Liver (tissue), 3 donors: ENCODE results near the gene TXK.

Experiments used
- MAX ChIP-seq: IDR thresholded peaks from 2 replicates; pipeline ENCODE4 v1.6.1; 2016; ENCODE audit warnings: antibody characterized with exemption
- RAD21 ChIP-seq, 2 donors: IDR thresholded peaks; 2 replicates each; pipeline ENCODE4 v1.6.1; 2016; ENCODE audit warnings: antibody characterized with exemption in 2 of 2, mild to moderate bottlenecking in 2 of 2
- REST ChIP-seq: IDR thresholded peaks from 2 replicates; pipeline ENCODE4 v1.6.1; 2016; ENCODE audit warnings: antibody characterized with exemption, mild to moderate bottlenecking
- TF ChIP-seq, protein P1 (sequence below): fragments of 150-350 bp; IDR thresholded peaks from 2 replicates; pipeline ENCODE4 v1.5.1; 2017; ENCODE audit warnings: improper control_type of control experiment, low read depth, low read length; ENCODE audit not compliant: missing input control
- TF ChIP-seq, protein P2 (sequence below): IDR thresholded peaks from 2 replicates; pipeline ENCODE4 v1.6.1; 2016; ENCODE audit warnings: antibody characterized with exemption
- donor health status: healthy.
- donor health status: healthy.

DNA sequence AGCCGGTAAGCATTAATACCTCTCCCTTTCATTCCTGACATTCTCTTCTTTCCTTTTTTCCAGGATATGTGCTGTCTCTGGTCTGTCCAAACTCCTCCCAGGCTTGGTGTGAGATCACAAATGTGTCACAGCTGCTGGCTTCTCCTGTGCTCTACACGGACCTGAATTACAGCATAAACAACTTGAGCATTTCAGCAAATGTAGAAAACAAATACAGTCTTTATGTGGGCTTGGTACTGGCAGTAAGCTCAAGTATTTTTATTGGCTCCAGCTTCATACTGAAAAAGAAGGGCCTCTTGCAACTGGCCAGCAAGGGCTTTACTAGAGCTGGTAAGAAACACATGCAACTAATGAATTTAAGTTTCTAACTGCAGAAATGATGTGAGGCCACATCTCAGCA, 109.0 kb downstream of the TXK start:
- TF ChIP-seq MAX (no peak), REST (no peak), RAD21 (IDR thresholded peaks at IDR 0.05) (no peak)
- TF ChIP-seq, protein P1, sequence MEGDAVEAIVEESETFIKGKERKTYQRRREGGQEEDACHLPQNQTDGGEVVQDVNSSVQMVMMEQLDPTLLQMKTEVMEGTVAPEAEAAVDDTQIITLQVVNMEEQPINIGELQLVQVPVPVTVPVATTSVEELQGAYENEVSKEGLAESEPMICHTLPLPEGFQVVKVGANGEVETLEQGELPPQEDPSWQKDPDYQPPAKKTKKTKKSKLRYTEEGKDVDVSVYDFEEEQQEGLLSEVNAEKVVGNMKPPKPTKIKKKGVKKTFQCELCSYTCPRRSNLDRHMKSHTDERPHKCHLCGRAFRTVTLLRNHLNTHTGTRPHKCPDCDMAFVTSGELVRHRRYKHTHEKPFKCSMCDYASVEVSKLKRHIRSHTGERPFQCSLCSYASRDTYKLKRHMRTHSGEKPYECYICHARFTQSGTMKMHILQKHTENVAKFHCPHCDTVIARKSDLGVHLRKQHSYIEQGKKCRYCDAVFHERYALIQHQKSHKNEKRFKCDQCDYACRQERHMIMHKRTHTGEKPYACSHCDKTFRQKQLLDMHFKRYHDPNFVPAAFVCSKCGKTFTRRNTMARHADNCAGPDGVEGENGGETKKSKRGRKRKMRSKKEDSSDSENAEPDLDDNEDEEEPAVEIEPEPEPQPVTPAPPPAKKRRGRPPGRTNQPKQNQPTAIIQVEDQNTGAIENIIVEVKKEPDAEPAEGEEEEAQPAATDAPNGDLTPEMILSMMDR, result no peak
- TF ChIP-seq, protein P2, sequence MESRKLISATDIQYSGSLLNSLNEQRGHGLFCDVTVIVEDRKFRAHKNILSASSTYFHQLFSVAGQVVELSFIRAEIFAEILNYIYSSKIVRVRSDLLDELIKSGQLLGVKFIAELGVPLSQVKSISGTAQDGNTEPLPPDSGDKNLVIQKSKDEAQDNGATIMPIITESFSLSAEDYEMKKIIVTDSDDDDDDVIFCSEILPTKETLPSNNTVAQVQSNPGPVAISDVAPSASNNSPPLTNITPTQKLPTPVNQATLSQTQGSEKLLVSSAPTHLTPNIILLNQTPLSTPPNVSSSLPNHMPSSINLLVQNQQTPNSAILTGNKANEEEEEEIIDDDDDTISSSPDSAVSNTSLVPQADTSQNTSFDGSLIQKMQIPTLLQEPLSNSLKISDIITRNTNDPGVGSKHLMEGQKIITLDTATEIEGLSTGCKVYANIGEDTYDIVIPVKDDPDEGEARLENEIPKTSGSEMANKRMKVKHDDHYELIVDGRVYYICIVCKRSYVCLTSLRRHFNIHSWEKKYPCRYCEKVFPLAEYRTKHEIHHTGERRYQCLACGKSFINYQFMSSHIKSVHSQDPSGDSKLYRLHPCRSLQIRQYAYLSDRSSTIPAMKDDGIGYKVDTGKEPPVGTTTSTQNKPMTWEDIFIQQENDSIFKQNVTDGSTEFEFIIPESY, result no peak
